ENCODE results near the gene EEF1G.
"Not testable (repeated sequence)": the region's sequence is repeated elsewhere in the genome, so short reads cannot be mapped to it uniquely, and the experiment has no call there.

Gene EEF1G

GRCh38 chr11:62593434-62594044 is 19.8 kb upstream of the EEF1G start:
- H3K4me3 ChIP-seq (ENCODE audit: low read depth, low read length), result no peak overlapping the region
- TF ChIP-seq, protein P1, sequence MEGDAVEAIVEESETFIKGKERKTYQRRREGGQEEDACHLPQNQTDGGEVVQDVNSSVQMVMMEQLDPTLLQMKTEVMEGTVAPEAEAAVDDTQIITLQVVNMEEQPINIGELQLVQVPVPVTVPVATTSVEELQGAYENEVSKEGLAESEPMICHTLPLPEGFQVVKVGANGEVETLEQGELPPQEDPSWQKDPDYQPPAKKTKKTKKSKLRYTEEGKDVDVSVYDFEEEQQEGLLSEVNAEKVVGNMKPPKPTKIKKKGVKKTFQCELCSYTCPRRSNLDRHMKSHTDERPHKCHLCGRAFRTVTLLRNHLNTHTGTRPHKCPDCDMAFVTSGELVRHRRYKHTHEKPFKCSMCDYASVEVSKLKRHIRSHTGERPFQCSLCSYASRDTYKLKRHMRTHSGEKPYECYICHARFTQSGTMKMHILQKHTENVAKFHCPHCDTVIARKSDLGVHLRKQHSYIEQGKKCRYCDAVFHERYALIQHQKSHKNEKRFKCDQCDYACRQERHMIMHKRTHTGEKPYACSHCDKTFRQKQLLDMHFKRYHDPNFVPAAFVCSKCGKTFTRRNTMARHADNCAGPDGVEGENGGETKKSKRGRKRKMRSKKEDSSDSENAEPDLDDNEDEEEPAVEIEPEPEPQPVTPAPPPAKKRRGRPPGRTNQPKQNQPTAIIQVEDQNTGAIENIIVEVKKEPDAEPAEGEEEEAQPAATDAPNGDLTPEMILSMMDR (IDR thresholded peaks at IDR 0.05; ENCODE audit: low read depth, low read length), result peak; percentile 45

DNA sequence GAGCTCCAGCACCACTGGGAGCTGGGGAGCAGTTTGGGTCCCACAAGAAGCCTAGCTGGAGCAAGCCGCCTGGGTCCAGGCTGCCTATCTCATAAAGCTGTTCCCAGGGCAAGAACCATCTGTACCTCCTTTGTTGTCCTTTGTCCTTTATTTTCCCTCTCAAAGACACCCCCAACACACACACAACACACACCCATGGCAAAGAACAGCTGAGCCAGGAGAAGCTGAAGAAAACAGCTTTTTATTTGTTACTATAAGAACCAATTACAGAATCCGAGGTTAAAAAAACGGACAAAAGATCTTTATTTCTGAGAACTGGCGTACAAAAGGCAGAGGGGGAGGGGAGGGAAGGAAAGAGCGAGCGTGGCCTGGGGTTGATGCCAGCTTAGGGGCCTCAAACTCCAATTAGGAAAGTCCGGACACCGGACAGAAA is 19.3 kb upstream of the EEF1G start:
- TF ChIP-seq, protein P1 (IDR thresholded peaks at IDR 0.05; ENCODE audit: low read depth, low read length), result no peak
- no peak overlapping the region for H3K4me3 ChIP-seq (ENCODE audit: low read depth, low read length)

DNA sequence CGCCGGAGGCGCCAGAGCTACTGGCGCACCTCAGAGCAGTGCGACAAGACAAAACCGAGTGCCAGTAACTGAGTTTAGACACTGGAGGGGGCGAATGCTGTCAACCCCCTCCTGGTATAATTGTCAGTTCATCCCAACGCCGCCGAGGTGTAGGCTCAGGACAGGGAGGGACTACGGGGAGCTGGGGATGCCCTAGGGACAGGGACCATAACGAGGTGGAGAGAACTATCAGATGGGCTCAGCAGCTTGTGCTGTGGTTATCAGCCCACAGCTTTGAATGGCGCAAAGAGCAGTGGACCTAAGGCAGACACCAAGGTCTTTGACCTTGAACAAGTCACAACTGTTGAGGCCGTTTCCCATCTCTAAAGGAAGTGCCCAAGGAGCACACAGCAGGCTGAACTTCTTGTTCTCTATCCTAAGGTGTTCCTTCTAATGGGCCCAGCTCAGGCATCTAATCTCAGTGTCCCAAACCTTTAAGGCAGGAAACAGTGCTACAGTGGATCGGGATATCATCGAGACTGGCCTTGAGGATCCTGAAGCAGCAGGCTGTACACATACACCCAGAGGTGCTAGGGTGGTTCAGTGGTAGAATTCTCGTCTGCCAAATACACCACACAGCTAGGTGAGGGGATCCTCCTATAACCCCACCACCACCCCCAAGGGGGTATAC is 18.6 kb upstream of the EEF1G start:
- TF ChIP-seq, protein P1 (IDR thresholded peaks at IDR 0.05; ENCODE audit: low read depth, low read length), result no peak
- H3K4me3 ChIP-seq (ENCODE audit: low read depth, low read length), result peak overlapping the region; percentile 76

DNA sequence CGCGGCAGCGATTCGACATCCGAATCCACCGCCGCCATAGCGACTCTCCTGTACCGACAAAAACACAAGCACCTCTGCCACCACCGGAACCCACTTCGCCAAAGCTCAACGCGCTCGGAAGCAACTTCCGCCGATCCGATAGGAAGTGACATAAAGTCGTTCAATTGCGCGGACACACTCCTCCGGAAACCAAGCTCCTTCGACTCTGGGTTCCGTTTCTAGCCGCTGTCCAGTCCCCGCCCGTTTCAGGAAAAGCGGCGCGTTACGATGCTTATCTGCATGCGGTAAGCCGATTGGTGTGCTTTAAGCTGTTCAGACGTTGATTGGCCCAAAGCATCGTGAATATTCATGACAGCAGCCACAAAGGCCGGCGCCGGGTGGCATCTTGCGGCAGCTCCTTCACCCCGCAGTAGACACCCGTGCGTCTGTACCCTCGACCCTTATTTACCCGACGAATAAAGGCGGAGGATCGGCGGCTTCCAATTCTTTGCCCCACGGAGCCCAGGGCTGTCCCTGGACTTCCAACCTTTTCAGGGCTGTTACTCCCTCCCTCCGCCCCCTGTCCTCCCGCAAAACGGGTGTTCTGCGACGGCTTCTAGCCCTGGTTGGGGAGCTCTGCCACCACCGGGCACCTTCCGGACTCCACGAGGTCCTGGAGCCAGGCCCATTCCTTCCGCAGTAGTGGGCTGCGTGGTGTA is 17.9 kb upstream of the EEF1G start, which contains the start of gene TUT1:
TUT1 (minus strand) TSS at position 76 of the 698 bp plus-strand sequence; CDS start at position 38, 38 bp downstream.
- TF ChIP-seq, protein P1 (IDR thresholded peaks at IDR 0.05; ENCODE audit: low read depth, low read length), result no peak
- peak within 1 kb of the TSS; percentile 76 for H3K4me3 ChIP-seq (ENCODE audit: low read depth, low read length)

- TF ChIP-seq, protein P1 (IDR thresholded peaks at IDR 0.05; ENCODE audit: low read depth, low read length), result peak; percentile 40; the same call in 1 of the 2 replicates
- no peak overlapping the region for H3K4me3 ChIP-seq (ENCODE audit: low read depth, low read length)
These were observed 15.4 kb upstream of the EEF1G start for GRCh38 chr11:62588966-62589637.

GRCh38 chr11:62585356-62585755 is 11.7 kb upstream of the EEF1G start:
- not testable (repeated sequence) for H3K4me3 ChIP-seq (ENCODE audit: low read depth, low read length)

DNA sequence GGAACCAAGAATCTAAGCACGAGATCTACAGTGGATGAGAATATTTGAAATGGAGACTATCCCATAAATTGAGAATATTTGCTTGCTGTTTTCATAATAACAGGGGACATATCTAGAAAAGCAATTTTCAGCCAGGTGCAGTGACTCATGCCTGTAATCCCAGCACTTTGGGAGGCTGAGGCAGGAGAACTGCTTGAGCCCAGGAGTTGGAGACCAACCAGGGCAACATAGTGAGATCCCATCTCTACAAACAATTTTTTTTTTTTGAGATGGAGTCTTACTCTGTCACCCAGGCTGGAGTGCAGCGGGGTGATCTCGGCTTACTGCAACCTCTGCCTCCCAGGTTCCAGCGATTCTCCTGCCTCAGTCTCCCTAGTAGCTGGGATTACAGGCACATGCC is 8.0 kb upstream of the EEF1G start:
- H3K4me3 ChIP-seq (ENCODE audit: low read depth, low read length), result not testable (repeated sequence)

Data from WI38 (cell line).